Esophagus squamous epithelium (tissue), 5 donors: ENCODE data around the gene MRPL40. TPM values are rescaled to one million over a fixed set of nuclear protein-coding genes. Genes with fewer than 3 reads are reported as not detected.

ENCODE experiments used
- DNase-seq: peaks from one replicate; lab custom pipeline; 2025; lab: John Stamatoyannopoulos, UW
- H3K27ac ChIP-seq, 4 donors: fragments of 200-600 bp; sonication (generic); one replicate each; pipeline ENCODE4 v1.5.1; 2016 to 2019; ENCODE audit warnings: mild to moderate bottlenecking in 1 of 4
- H3K27me3 ChIP-seq, 4 donors: fragments of 200-600 bp; sonication (generic); 1 replicate in 3 of 4; 2 replicates in 1 of 4; pipeline versions ENCODE4 v1.5.1 to v1.6.0; 2017 to 2021; ENCODE audit warnings: antibody characterized with exemption in 1 of 4
- H3K36me3 ChIP-seq, 3 donors: fragments of 200-600 bp; sonication (generic); one replicate each; pipeline ENCODE4 v1.5.1; 2016 to 2019
- H3K4me1 ChIP-seq, 3 donors: fragments of 200-600 bp; sonication (generic); one replicate each; pipeline ENCODE4 v1.5.1; 2017 to 2019
- H3K4me3 ChIP-seq, 4 donors: fragments of 200-600 bp; sonication (generic); 1 replicate in 3 of 4; 2 replicates in 1 of 4; pipeline ENCODE4 v1.5.1; 2016 to 2019; ENCODE audit warnings: mild to moderate bottlenecking in 2 of 4, moderate library complexity in 1 of 4
- H3K9me3 ChIP-seq, 3 donors: fragments of 200-600 bp; sonication (generic); one replicate each; pipeline ENCODE4 v1.5.1; 2016 to 2019
- CTCF ChIP-seq, 6 experiments: fragments of 450-650 bp in 4 of 6; fragments of 200-600 bp in 2 of 6; sonication (generic) in 2 of 6; IDR thresholded peaks; one replicate each; pipeline ENCODE4 v1.5.1; 2016 to 2019; ENCODE audit warnings: antibody characterized with exemption in 6 of 6, mild to moderate bottlenecking in 4 of 6, moderate library complexity in 4 of 6
- POLR2A ChIP-seq, 4 donors: fragments of 450-650 bp; IDR thresholded peaks; one replicate each; pipeline ENCODE4 v1.6.1; 2017; ENCODE audit warnings: antibody characterized with exemption in 4 of 4, mild to moderate bottlenecking in 4 of 4, moderate library complexity in 3 of 4
- WGBS, 2 donors: methylation state at CpG; one replicate each; pipeline ENCODE4 v1.1.5; 2018; 5-methylcytosine and 5-hydroxymethylcytosine counted together
- intact Hi-C: fragments of 100-400 bp; cut with DNase I; formaldehyde crosslinking; loops from one replicate; pipeline ENCODE4 v1.15.0; 2022
- total RNA-seq, 4 donors: library from RNA; depleted of rRNA; stranded (reverse); fragments of >200 nt; gene quantifications; one replicate each; pipeline ENCODE4 v1.1.0, GENCODE V29; 2016
- donor health status: DM: yes; HTN: yes; CAD: no.

The MRPL40 gene
- total RNA-seq, 4 donors from 2014 or later, result 14.6 to 25.7 (median 17.5) TPM

DNA sequence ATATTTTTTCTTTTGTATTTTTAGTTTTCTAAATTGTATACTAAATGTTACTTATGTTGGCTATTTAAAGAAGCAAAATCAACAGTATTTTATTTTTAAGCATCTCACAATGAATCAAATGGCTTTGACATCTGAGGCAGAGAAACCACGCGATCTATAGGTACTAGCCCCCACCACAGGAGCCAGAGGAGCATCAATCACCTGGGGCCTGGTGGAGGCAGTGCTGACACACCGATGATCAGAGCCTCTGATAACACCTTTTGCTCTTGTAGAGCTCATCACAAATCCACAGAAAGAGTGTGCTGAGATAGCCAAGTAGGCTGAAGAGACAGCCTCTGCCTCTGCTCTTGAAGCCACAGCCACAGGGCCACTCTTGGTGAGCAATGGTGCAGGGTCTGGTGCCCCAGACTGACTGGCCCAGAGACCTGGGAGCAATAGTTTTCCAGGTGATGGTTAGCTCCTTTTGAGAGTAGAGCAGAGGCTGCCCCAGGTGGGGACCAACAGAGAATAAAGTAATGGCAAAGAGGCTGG lies 26.0 kb upstream of the MRPL40 start:
- intact Hi-C loops, result no loop called here
- Histone ChIP-seq H3K27me3 (no peaks in the 10 kb centered on the region), H3K4me1 (no peaks in the 10 kb centered on the region), H3K36me3 (peaks cover 7 to 83% (median 30%) of the 10 kb centered on the region in 3 donors), H3K4me3 (no peak overlapping the region), H3K9me3 (no peaks in the 10 kb centered on the region), H3K27ac (no peak overlapping the region)
- 83 to 85% methylated on average over 3 of the region's 3 CpGs for WGBS, 2 donors
- no peak for DNase-seq
- TF ChIP-seq CTCF (IDR thresholded peaks at IDR 0.05) (no peak), POLR2A (IDR thresholded peaks at IDR 0.05) (no peak)

GRCh38 chr22:19406846-19407245 lies 25.5 kb upstream of the MRPL40 start:
- TF ChIP-seq CTCF (IDR thresholded peaks at IDR 0.05), result no peak
- TF ChIP-seq POLR2A (IDR thresholded peaks at IDR 0.05), result no peak
- 87 to 97% methylated on average over 4 of the region's 4 CpGs for WGBS, 2 donors
- Histone ChIP-seq H3K36me3 (peaks cover 7 to 79% (median 30%) of the 10 kb centered on the region in 3 donors), H3K4me3 (no peak overlapping the region), H3K9me3 (no peaks in the 10 kb centered on the region), H3K27me3 (no peaks in the 10 kb centered on the region), H3K27ac (no peak overlapping the region), H3K4me1 (no peaks in the 10 kb centered on the region)
- no peak for DNase-seq
- intact Hi-C loops, result no loop called here

DNA sequence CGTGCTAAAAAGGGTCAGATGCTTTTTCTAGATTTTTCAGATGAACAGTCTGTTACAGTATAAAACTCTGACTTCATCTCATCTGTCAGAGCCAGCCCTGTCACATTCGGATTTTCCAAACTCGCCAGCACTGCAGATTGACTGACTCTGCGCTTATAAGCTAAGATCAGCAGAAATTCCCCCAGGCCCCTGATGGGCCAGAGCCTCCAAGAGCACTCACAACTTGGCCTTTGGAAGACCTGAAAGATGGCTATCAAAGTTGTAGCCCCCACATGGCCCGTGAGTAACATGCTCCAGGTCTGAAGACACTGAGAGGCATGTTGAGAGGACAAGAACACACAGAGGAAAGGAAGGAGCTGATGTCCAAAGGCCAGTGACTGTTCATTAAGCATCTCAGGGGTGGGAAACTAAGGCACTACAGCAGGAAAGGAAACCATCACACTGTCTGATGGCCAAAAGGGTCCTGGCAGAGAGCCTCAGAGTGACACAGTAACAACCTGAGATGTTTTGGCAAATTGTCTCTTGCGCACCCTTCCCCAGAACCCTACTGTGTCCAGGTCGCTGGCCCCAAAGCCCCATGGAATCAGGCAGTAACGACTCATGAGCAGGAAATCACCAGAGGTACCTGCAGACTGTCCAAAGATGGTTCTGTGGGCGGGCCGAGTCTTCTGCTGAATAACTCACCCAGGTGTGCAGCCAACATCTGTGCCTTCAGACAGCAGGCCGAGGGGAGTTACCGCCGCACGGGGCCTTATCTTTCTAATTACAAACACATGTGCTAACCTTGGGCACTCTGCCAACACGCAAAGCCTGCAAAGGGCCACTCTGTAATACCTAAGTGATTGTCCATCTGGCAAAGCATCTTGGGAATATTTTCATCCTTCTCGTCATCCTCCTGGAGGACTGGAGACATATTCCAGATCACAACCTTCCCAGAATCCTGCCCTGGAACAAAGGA lies 24.4 kb upstream of the MRPL40 start:
- H3K27ac ChIP-seq, result no peak overlapping the region
- H3K4me1 ChIP-seq, result peaks cover 0 to under 1% (median 0%) of the 10 kb centered on the region in 3 donors
- no peak for DNase-seq
- intact Hi-C loops, result no loop called here
- H3K36me3 ChIP-seq, result peaks cover 7 to 77% (median 30%) of the 10 kb centered on the region in 3 donors
- WGBS, 2 donors, result 86 to 87% methylated on average over 11 to 14 of the region's 16 CpGs
- no peak overlapping the region for H3K4me3 ChIP-seq
- TF ChIP-seq POLR2A (IDR thresholded peaks at IDR 0.05) (no peak), CTCF (IDR thresholded peaks at IDR 0.05) (no peak)
- no peaks in the 10 kb centered on the region for H3K9me3 ChIP-seq
- no peaks in the 10 kb centered on the region for H3K27me3 ChIP-seq

- DNase-seq, result no peak
- H3K27ac ChIP-seq, result no peak overlapping the region
- intact Hi-C loops, result no loop called here
- no peak overlapping the region for H3K4me3 ChIP-seq
- no peaks in the 10 kb centered on the region for H3K27me3 ChIP-seq
- TF ChIP-seq CTCF (IDR thresholded peaks at IDR 0.05), result no peak
- TF ChIP-seq POLR2A (IDR thresholded peaks at IDR 0.05), result no peak
- H3K36me3 ChIP-seq, result peaks cover 7 to 52% (median 22%) of the 10 kb centered on the region in 3 donors
- no peaks in the 10 kb centered on the region for H3K9me3 ChIP-seq
- peaks cover 0 to 22% (median 0%) of the 10 kb centered on the region in 3 donors for H3K4me1 ChIP-seq
- 96 to 100% methylated on average over 3 of the region's 6 CpGs for WGBS, 2 donors
These were observed 21.2 kb upstream of the MRPL40 start for GRCh38 chr22:19410941-19411689.
